ENCODE results near the gene DNMT1.

The DNMT1 gene

DNA sequence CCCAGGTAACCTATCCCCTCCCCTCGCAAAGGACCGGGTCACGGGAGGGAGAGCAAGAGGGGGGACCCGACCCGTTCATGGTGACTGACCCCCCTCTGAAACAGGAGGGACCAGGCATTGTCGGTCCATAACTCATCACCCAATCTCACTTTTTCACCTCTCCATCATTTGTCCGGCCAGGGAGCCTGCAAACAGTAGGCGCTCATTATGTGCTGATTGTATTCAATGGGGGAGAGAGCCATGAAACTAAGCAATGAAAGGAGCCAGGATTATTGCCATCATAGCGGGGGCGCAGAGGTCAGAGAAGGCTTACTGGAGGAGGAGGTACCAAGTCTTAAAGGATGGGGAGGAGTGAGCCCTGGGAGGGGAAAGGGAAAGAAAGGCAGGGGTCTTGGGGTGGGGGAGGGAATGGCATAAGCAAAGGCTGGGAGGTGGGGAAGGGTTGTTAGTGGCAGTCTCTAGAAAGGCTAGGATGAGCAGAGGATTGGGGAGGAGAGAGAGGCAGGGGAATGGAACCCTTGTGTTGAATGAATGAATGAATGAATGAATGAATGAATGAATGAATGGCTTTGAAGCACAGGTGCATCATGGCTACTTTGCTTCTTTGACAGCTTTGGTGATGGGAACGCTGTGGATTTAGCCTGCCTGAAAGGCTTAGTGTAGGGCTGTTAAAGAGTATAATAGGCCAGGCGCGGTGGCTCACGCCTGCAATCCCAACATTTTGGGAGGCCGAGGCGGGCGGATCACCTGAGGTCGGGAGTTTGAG is 107.3 kb downstream of the DNMT1 start:
- no peaks in the 10 kb centered on the region for H3K4me1 ChIP-seq (ENCODE audit: insufficient read depth, low read length)
- no peaks in the 10 kb centered on the region for H3K9me3 ChIP-seq (ENCODE audit: control insufficient read depth, insufficient read depth, low read length)
- H3K9ac ChIP-seq (ENCODE audit: low read depth, low read length): peak overlapping the region; percentile 95
- no peaks in the 10 kb centered on the region for H3K36me3 ChIP-seq (ENCODE audit: insufficient read depth, low read length)

DNA sequence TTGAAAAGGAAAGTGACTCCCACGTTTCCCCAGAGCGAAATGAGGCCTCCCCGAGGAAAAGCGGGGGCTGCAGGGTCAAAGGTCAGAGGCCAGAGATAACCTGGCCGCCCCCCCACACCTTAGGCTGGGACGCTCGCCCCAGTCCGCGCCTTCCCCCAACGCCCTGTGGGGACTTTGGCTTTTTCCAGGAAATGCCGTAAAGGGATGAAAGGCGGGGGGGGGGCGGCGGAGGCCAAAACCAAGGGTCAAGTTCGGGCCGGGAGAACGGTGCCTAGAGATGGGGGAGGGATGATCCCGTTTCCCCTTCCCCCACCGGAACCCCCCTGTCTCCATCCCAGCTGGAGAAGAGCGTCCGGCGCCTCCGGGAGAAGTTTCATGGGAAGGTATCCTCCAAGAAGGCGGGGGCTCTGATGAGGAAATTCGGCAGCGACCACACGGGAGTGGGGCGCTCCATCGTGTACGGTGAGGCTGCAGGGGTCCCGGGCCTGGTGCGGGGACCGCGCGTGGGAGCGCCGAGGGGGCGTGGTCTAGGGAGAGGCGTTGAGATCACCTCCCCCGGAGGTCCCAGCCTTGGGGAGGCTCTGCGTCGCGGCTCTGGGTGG is 108.1 kb downstream of the DNMT1 start:
- H3K36me3 ChIP-seq (ENCODE audit: insufficient read depth, low read length): no peaks in the 10 kb centered on the region
- H3K9ac ChIP-seq (ENCODE audit: low read depth, low read length): peak overlapping the region; percentile 95
- no peaks in the 10 kb centered on the region for H3K9me3 ChIP-seq (ENCODE audit: control insufficient read depth, insufficient read depth, low read length)
- H3K4me1 ChIP-seq (ENCODE audit: insufficient read depth, low read length): no peaks in the 10 kb centered on the region

DNA sequence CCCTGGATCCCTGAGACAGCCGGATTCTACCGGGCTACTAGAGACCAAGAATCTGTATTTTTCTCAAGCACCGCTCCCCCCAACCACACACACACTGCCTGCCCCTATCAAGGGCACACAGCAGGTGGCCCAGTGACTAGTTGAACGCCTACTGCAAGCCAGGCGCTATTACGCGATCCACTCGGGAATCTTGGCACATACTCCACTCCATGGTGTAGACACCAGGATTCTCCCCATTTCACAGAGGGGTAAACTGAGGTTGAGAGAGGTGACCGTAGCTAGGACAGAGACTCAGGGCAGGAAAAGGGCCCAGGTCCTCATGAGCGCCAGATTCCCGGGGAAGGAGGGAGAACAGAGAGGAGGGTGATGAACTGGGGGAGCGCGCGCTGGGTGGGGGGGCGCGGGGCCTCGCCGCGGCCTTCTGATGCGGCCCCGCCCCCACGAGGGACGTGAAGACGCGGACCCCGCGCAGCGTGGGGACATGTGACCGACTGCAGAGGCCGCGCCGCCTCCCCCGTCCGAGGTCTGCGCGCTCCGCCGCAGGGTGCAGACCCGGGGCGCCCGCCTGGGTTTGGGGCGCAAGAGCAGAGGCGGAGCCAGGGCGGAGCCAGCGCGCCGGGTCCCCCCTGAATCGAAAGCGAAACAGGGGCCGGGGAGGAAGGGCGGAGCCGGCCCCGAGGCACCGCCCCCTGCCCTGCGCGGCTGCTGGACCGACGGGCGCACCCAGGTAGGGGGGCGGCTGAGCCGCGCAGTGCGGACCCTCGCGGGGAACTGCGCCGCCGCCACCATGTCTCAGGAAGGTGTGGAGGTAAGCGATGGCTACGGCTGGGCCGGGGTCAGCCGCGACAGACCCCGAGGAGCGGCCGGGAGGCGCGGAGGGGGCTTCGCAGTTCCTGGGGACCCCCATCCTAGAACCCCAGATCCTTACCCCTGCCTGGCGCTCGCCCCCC is 108.8 kb downstream of the DNMT1 start, which contains the start of gene SHFL:
TSS of gene SHFL (plus strand) at position 677 of the 950 bp plus-strand sequence. CDS start at position 788, 111 bp downstream.
- H3K36me3 ChIP-seq (ENCODE audit: insufficient read depth, low read length): no peaks in the 10 kb centered on the region
- H3K4me1 ChIP-seq (ENCODE audit: insufficient read depth, low read length): no peaks in the 10 kb centered on the region
- no peaks in the 10 kb centered on the region for H3K9me3 ChIP-seq (ENCODE audit: control insufficient read depth, insufficient read depth, low read length)
- H3K9ac ChIP-seq (ENCODE audit: low read depth, low read length): peak within 1 kb of the TSS; percentile 95

DNA sequence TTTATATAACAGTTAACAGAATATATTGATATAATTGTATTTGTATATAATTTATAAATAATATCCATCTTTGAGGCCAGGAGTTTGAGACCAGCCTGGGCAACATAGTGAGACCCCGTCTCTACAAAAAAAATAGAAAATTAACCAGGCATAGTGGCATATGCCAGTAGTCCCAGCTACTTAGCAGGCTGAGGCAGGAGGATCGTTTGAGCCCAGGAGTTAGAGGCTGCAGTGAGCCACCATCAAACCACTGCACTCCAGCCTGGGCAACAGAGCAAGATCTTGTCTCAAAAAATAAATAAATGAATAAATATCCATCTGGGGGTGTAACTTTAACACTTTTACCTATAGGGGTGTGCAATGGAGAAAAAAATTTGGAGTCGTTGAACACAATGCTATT is 110.0 kb downstream of the DNMT1 start:
- no peaks in the 10 kb centered on the region for H3K9me3 ChIP-seq (ENCODE audit: control insufficient read depth, insufficient read depth, low read length)
- H3K4me1 ChIP-seq (ENCODE audit: insufficient read depth, low read length): no peaks in the 10 kb centered on the region
- H3K36me3 ChIP-seq (ENCODE audit: insufficient read depth, low read length): no peaks in the 10 kb centered on the region
- no peak overlapping the region for H3K9ac ChIP-seq (ENCODE audit: low read depth, low read length)

DNA sequence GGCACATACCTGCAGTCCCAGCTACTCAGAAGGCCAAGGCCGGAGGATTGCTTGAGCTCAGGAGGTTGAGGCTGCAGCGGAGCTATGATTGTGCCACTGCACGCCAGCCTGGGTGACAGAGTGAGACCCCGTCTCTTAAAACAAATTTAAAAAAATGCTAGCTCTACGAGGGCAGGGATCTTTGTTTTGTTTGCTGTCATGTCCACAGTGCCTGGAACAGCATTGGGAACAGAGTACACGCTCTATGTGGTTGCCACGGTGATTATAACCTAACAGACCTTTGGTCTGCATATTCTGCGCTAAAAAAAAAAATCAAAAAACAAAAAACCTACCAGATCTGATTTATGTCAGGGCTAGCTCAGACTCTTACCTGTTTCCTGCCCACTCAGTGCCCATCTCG is 110.8 kb downstream of the DNMT1 start:
- H3K9ac ChIP-seq (ENCODE audit: low read depth, low read length): no peak overlapping the region

More for the DNA sequence above, 110.8 kb downstream of the DNMT1 start:
- Histone ChIP-seq H3K9me3 (ENCODE audit: control insufficient read depth, insufficient read depth, low read length) (no peaks in the 10 kb centered on the region), H3K4me1 (ENCODE audit: insufficient read depth, low read length) (no peaks in the 10 kb centered on the region), H3K36me3 (ENCODE audit: insufficient read depth, low read length) (no peaks in the 10 kb centered on the region)

All from ES-I3 (cell line).